ENCODE measurements around the gene GMIP.
A peak's percentile ranks its signal among the peaks of the same experiment; 100 is the strongest.

Gene GMIP

GRCh38 chr19:19591133-19591825, 52.2 kb downstream of the GMIP start:
- DNase-seq (ENCODE audit: low read depth): peak; percentile 98
- no peak overlapping the region for H3K4me3 ChIP-seq (ENCODE audit: low read length)
- TF ChIP-seq, protein P1, sequence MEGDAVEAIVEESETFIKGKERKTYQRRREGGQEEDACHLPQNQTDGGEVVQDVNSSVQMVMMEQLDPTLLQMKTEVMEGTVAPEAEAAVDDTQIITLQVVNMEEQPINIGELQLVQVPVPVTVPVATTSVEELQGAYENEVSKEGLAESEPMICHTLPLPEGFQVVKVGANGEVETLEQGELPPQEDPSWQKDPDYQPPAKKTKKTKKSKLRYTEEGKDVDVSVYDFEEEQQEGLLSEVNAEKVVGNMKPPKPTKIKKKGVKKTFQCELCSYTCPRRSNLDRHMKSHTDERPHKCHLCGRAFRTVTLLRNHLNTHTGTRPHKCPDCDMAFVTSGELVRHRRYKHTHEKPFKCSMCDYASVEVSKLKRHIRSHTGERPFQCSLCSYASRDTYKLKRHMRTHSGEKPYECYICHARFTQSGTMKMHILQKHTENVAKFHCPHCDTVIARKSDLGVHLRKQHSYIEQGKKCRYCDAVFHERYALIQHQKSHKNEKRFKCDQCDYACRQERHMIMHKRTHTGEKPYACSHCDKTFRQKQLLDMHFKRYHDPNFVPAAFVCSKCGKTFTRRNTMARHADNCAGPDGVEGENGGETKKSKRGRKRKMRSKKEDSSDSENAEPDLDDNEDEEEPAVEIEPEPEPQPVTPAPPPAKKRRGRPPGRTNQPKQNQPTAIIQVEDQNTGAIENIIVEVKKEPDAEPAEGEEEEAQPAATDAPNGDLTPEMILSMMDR (IDR thresholded peaks at IDR 0.05; ENCODE audit: insufficient read depth, low read depth, low read length, missing control alignments): no peak

GRCh38 chr19:19588546-19588945, 54.9 kb downstream of the GMIP start:
- H3K4me3 ChIP-seq (ENCODE audit: low read length): no peak overlapping the region
- DNase-seq (ENCODE audit: low read depth): peak; percentile 83

GRCh38 chr19:19587771-19588170, 55.7 kb downstream of the GMIP start:
- TF ChIP-seq, protein P1 (IDR thresholded peaks at IDR 0.05; ENCODE audit: insufficient read depth, low read depth, low read length, missing control alignments): no peak
- no peak overlapping the region for H3K4me3 ChIP-seq (ENCODE audit: low read length)
- DNase-seq (ENCODE audit: low read depth): no peak

More at GRCh38 chr19:19588546-19588945, 54.9 kb downstream of the GMIP start:
- TF ChIP-seq, protein P1 (IDR thresholded peaks at IDR 0.05; ENCODE audit: insufficient read depth, low read depth, low read length, missing control alignments): no peak

- TF ChIP-seq, protein P1 (IDR thresholded peaks at IDR 0.05; ENCODE audit: insufficient read depth, low read depth, low read length, missing control alignments): no peak
- H3K4me3 ChIP-seq (ENCODE audit: low read length): no peak overlapping the region
- DNase-seq (ENCODE audit: low read depth): no peak
These were observed 59.1 kb downstream of the GMIP start for GRCh38 chr19:19584356-19584755.

GRCh38 chr19:19582471-19582870, 61.0 kb downstream of the GMIP start:
- no peak for DNase-seq (ENCODE audit: low read depth)
- TF ChIP-seq, protein P1 (IDR thresholded peaks at IDR 0.05; ENCODE audit: insufficient read depth, low read depth, low read length, missing control alignments): no peak
- H3K4me3 ChIP-seq (ENCODE audit: low read length): no peak overlapping the region

- TF ChIP-seq, protein P1 (IDR thresholded peaks at IDR 0.05; ENCODE audit: insufficient read depth, low read depth, low read length, missing control alignments): no peak
- no peak overlapping the region for H3K4me3 ChIP-seq (ENCODE audit: low read length)
- DNase-seq (ENCODE audit: low read depth): no peak
These were observed 62.1 kb downstream of the GMIP start for GRCh38 chr19:19581391-19581790.

GRCh38 chr19:19580418-19580817, 63.0 kb downstream of the GMIP start:
- TF ChIP-seq, protein P1 (IDR thresholded peaks at IDR 0.05; ENCODE audit: insufficient read depth, low read depth, low read length, missing control alignments): no peak
- no peak overlapping the region for H3K4me3 ChIP-seq (ENCODE audit: low read length)
- no peak for DNase-seq (ENCODE audit: low read depth)

Measured in epithelial cell of esophagus (primary cell).